Endothelial cell (in vitro differentiated cells): ENCODE data around the gene TMEM219. TPM values are rescaled to one million over a fixed set of nuclear protein-coding genes. Genes with fewer than 3 reads are reported as not detected.

Experiments used
- DNase-seq: peaks from one replicate; pipeline ENCODE4 v3.0.0; 2021; ENCODE audit warnings: low spot score
- H3K27ac Mint-ChIP-seq: one replicate; pipeline ENCODE4 v1.8.0; 2021; ENCODE audit warnings: mixed read lengths, inconsistent platforms; ENCODE audit not compliant: unreplicated experiment
- H3K27me3 Mint-ChIP-seq: one replicate; pipeline ENCODE4 v1.8.0; 2021; ENCODE audit warnings: mild to moderate bottlenecking, moderate library complexity, mixed read lengths, inconsistent platforms; ENCODE audit not compliant: unreplicated experiment
- H3K36me3 Mint-ChIP-seq: one replicate; pipeline ENCODE4 v1.8.0; 2021; ENCODE audit warnings: mild to moderate bottlenecking, low read depth, mixed read lengths, inconsistent platforms; ENCODE audit not compliant: unreplicated experiment
- H3K4me1 Mint-ChIP-seq: one replicate; pipeline ENCODE4 v1.8.0; 2021; ENCODE audit warnings: mild to moderate bottlenecking, mixed read lengths, inconsistent platforms; ENCODE audit not compliant: unreplicated experiment
- H3K4me3 Mint-ChIP-seq: one replicate; pipeline ENCODE4 v1.8.0; 2021; ENCODE audit warnings: mild to moderate bottlenecking, mixed read lengths, inconsistent platforms; ENCODE audit not compliant: unreplicated experiment
- H3K9me3 Mint-ChIP-seq: one replicate; pipeline ENCODE4 v1.8.0; 2021; ENCODE audit warnings: mixed read lengths, inconsistent platforms; ENCODE audit not compliant: unreplicated experiment
- CTCF ChIP-seq: fragments of 200-600 bp; sonication (generic); IDR thresholded peaks from one replicate; pipeline ENCODE4 v1.5.0; 2021; ENCODE audit warnings: antibody characterized with exemption; ENCODE audit not compliant: unreplicated experiment
- total RNA-seq: library from RNA; stranded (reverse); fragmentation: NEBNext Ultra II Directional; extraction: Animal tissue kit (Norgen Biotek cat#: 25700); gene quantifications from one replicate; pipeline ENCODE4 v1.2.1, GENCODE V29; 2021; ENCODE audit not compliant: unreplicated experiment

The TMEM219 gene
- total RNA-seq, 1 donor from 2014 or later = 217 TPM

GRCh38 chr16:29999605-30000004 lies 37.7 kb downstream of the TMEM219 start:
- Mint-ChIP-seq H3K4me1 (peaks cover 32% of the 10 kb centered on the region), H3K27ac (peak overlapping the region; percentile 62), H3K36me3 (peaks cover 32% of the 10 kb centered on the region), H3K27me3 (peaks cover 42% of the 10 kb centered on the region), H3K9me3 (no peaks in the 10 kb centered on the region), H3K4me3 (peak overlapping the region; percentile 65)
- DNase-seq = no peak
- TF ChIP-seq CTCF = no peak

- Mint-ChIP-seq H3K4me3 (no peak overlapping the region), H3K9me3 (no peaks in the 10 kb centered on the region), H3K27ac (no peak overlapping the region), H3K4me1 (peaks cover 28% of the 10 kb centered on the region), H3K36me3 (peaks cover 31% of the 10 kb centered on the region), H3K27me3 (peaks cover 37% of the 10 kb centered on the region)
- no peak for TF ChIP-seq CTCF
- no peak for DNase-seq
Measured at GRCh38 chr16:30000735-30001631, 39.1 kb downstream of the TMEM219 start.

- Mint-ChIP-seq H3K27ac (no peak overlapping the region), H3K27me3 (peaks cover 29% of the 10 kb centered on the region), H3K4me1 (peaks cover 20% of the 10 kb centered on the region), H3K36me3 (peaks cover 27% of the 10 kb centered on the region), H3K9me3 (no peaks in the 10 kb centered on the region), H3K4me3 (peak overlapping the region; percentile 47)
- DNase-seq = no peak
- TF ChIP-seq CTCF = no peak
Measured at GRCh38 chr16:30002614-30003346, 40.9 kb downstream of the TMEM219 start.

GRCh38 chr16:30003670-30004423 lies 42.0 kb downstream of the TMEM219 start:
- TF ChIP-seq CTCF = no peak
- Mint-ChIP-seq H3K4me3 (no peak overlapping the region), H3K27me3 (peaks cover 24% of the 10 kb centered on the region), H3K36me3 (peaks cover 21% of the 10 kb centered on the region), H3K27ac (peak overlapping the region; percentile 77), H3K9me3 (no peaks in the 10 kb centered on the region), H3K4me1 (peaks cover 17% of the 10 kb centered on the region)
- DNase-seq = no peak
